HL-60 (cell line): ENCODE measurements around the gene NR2C2AP.

Experiments
- DNase-seq, 2 experiments: peaks; one replicate each; pipeline ENCODE4 v3.0.0-alpha.2; 2010 to 2020; ENCODE audit warnings: low read depth in 1 of 2, low spot score in 1 of 2
- H3K27ac ChIP-seq: fragments of 250-450 bp; sonication (Bioruptor Pico); replicated peaks from 2 replicates; pipeline ENCODE4 v1.5.1; 2020; ENCODE audit warnings: mild to moderate bottlenecking, moderate library complexity
- H3K27me3 ChIP-seq: fragments of 250-450 bp; sonication (Bioruptor Pico); 2 replicates; pipeline ENCODE4 v1.5.1; 2021; ENCODE audit warnings: mild to moderate bottlenecking, moderate library complexity; ENCODE audit not compliant: insufficient read depth, poor library complexity, severe bottlenecking
- H3K4me3 ChIP-seq: replicated peaks from 2 replicates; pipeline ENCODE4 v1.5.1; 2011; ENCODE audit warnings: mild to moderate bottlenecking, control low read depth, low read length; ENCODE audit not compliant: insufficient read depth
- GABPA ChIP-seq: IDR thresholded peaks from 2 replicates; pipeline ENCODE4 v1.6.1; 2012; ENCODE audit warnings: low read depth
- POLR2AphosphoS5 ChIP-seq: IDR thresholded peaks from 2 replicates; pipeline ENCODE4 v1.6.1; 2012; ENCODE audit warnings: low read depth
- SPI1 ChIP-seq: IDR thresholded peaks from 2 replicates; pipeline ENCODE4 v1.6.1; 2012; ENCODE audit warnings: low read depth, mild to moderate bottlenecking, borderline replicate concordance
- TF ChIP-seq, protein P1 (sequence below): IDR thresholded peaks from 2 replicates; pipeline ENCODE4 v1.6.1; 2012; ENCODE audit warnings: low read depth; ENCODE audit not compliant: insufficient replicate concordance
- TF ChIP-seq, protein P2 (sequence below): IDR thresholded peaks from one replicate; pipeline ENCODE4 v1.5.1; 2011; ENCODE audit warnings: low read length, control low read depth, inconsistent platforms; ENCODE audit not compliant: insufficient read depth

NR2C2AP gene

DNA sequence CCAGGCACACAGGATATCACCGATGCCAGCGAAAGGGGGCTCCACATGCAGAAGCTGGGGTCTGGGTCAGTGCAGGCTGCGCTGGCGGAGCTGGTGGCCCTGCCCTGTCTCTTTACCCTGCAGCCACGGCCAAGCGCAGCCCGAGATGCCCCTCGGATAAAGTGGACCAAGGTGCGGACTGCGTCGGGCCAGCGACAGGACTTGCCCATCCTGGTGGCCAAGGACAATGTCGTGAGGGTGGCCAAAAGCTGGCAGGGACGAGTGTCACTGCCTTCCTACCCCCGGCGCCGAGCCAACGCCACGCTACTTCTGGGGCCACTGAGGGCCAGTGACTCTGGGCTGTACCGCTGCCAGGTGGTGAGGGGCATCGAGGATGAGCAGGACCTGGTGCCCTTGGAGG is 15.7 kb upstream of the NR2C2AP start:
- no peak overlapping the region for H3K27ac ChIP-seq
- H3K27me3 ChIP-seq = peaks cover 8% of the 10 kb centered on the region
- no peak for TF ChIP-seq SPI1
- TF ChIP-seq POLR2AphosphoS5 = no peak
- TF ChIP-seq, protein P1, sequence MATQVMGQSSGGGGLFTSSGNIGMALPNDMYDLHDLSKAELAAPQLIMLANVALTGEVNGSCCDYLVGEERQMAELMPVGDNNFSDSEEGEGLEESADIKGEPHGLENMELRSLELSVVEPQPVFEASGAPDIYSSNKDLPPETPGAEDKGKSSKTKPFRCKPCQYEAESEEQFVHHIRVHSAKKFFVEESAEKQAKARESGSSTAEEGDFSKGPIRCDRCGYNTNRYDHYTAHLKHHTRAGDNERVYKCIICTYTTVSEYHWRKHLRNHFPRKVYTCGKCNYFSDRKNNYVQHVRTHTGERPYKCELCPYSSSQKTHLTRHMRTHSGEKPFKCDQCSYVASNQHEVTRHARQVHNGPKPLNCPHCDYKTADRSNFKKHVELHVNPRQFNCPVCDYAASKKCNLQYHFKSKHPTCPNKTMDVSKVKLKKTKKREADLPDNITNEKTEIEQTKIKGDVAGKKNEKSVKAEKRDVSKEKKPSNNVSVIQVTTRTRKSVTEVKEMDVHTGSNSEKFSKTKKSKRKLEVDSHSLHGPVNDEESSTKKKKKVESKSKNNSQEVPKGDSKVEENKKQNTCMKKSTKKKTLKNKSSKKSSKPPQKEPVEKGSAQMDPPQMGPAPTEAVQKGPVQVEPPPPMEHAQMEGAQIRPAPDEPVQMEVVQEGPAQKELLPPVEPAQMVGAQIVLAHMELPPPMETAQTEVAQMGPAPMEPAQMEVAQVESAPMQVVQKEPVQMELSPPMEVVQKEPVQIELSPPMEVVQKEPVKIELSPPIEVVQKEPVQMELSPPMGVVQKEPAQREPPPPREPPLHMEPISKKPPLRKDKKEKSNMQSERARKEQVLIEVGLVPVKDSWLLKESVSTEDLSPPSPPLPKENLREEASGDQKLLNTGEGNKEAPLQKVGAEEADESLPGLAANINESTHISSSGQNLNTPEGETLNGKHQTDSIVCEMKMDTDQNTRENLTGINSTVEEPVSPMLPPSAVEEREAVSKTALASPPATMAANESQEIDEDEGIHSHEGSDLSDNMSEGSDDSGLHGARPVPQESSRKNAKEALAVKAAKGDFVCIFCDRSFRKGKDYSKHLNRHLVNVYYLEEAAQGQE = no peak
- TF ChIP-seq GABPA = no peak
- no peak overlapping the region for H3K4me3 ChIP-seq
- DNase-seq = no peak

DNA sequence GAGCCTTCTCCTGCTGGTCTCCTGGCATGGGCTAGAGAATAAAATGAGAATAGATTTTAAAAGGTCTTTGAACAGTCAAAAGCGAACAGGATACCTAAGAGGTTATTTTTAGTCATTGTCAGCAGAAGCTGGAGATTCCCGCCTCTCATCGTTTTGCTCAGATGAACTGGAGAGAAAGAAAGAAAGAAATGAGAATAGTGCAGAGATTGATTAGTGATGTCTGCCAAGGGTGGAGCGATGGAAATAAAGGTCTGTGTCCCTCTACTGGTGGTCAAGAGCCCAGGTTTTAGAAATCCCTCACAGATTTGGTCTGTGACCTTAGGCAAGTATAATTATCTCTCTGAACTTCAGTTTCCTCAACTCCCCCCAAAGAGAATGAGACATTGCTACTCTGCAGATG is 13.9 kb upstream of the NR2C2AP start:
- no peak overlapping the region for H3K27ac ChIP-seq
- no peak for DNase-seq
- no peak overlapping the region for H3K4me3 ChIP-seq
- TF ChIP-seq SPI1 (no peak), POLR2AphosphoS5 (no peak), GABPA (no peak)
- TF ChIP-seq, protein P1 = no peak
- TF ChIP-seq, protein P2, sequence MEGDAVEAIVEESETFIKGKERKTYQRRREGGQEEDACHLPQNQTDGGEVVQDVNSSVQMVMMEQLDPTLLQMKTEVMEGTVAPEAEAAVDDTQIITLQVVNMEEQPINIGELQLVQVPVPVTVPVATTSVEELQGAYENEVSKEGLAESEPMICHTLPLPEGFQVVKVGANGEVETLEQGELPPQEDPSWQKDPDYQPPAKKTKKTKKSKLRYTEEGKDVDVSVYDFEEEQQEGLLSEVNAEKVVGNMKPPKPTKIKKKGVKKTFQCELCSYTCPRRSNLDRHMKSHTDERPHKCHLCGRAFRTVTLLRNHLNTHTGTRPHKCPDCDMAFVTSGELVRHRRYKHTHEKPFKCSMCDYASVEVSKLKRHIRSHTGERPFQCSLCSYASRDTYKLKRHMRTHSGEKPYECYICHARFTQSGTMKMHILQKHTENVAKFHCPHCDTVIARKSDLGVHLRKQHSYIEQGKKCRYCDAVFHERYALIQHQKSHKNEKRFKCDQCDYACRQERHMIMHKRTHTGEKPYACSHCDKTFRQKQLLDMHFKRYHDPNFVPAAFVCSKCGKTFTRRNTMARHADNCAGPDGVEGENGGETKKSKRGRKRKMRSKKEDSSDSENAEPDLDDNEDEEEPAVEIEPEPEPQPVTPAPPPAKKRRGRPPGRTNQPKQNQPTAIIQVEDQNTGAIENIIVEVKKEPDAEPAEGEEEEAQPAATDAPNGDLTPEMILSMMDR = no peak
- peaks cover 11% of the 10 kb centered on the region for H3K27me3 ChIP-seq

DNA sequence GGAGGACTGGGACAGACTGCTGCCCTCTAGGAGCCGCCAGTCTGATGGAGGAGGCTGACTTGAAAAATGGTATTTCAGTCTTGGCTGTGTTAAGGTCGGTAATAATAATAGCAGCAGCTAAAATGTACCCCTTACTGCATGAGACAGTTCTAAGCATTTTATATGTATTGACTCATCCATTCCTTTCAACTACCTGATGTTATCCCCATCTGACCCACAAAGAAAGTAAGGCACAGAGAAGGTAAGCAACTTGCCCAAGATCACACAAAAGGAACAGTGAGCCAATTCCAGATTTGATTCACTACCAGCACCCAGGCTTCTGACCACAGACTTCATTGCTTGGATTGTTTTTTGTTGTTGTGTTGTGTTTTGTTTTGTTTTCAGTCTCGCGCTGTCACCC is 12.6 kb upstream of the NR2C2AP start:
- peaks cover 18% of the 10 kb centered on the region for H3K27me3 ChIP-seq
- no peak overlapping the region for H3K4me3 ChIP-seq
- no peak for DNase-seq
- no peak overlapping the region for H3K27ac ChIP-seq
- TF ChIP-seq, protein P2 = no peak
- no peak for TF ChIP-seq SPI1
- TF ChIP-seq, protein P1 = no peak
- no peak for TF ChIP-seq GABPA
- TF ChIP-seq POLR2AphosphoS5 = no peak

DNA sequence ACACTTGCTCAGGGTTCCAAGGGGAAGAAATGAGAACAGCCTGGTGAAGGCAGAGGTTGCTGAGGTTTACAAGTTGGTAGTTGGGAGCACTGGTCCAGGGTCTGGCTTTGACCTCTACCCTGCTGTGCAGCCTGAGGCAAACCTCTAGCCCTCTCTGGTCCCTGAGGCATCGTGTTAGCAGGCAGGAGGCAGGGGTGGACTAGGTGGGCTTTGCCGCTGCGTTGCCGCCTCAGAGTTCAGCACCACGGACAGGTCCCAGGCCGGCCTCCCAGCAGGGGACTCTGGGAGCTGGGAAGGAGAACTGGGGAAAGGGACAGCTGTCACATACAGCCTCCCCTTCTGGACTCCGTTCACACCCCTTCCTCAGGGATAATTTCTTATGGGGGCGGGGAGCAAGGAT is 11.7 kb upstream of the NR2C2AP start:
- peak in 1 of 2 experiments; percentile 23 for DNase-seq
- Histone ChIP-seq H3K27ac (no peak overlapping the region), H3K27me3 (peaks cover 18% of the 10 kb centered on the region)

More for the DNA sequence above, 11.7 kb upstream of the NR2C2AP start:
- no peak overlapping the region for H3K4me3 ChIP-seq
- TF ChIP-seq GABPA = no peak
- TF ChIP-seq, protein P1 = peak; percentile 97
